ENCODE measurements around the gene RASSF5. TPM values are rescaled to one million over a fixed set of nuclear protein-coding genes. Genes with fewer than 3 reads are reported as not detected.

Gene RASSF5
- total and polyA plus RNA-seq, 4 donors: 4.8 to 10.0 (median 5.5) TPM

DNA sequence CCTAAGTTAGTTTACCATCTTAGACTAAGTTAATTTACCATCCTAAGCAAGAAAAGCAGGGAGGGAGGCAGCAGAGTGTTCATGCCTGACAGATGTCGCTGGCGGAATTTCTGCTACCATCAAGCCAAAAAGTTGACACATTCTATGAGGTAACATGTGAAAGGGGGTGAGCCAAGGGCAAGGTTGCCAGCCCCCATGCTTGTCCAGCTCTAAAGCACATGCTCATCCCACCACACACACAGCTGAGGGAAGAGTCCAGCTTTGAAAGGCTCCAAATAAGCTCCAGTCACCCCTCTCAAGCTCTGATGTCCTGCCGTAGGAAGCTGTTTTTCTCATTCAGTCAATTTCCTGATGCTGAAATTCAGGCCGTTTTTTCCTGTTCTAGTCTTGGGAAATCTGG is 58.7 kb downstream of the RASSF5 start:
- TF ChIP-seq NR2F2 (IDR thresholded peaks at IDR 0.05) (no peak), SP1 (IDR thresholded peaks at IDR 0.05) (no peak)
- TF ChIP-seq, protein P1, sequence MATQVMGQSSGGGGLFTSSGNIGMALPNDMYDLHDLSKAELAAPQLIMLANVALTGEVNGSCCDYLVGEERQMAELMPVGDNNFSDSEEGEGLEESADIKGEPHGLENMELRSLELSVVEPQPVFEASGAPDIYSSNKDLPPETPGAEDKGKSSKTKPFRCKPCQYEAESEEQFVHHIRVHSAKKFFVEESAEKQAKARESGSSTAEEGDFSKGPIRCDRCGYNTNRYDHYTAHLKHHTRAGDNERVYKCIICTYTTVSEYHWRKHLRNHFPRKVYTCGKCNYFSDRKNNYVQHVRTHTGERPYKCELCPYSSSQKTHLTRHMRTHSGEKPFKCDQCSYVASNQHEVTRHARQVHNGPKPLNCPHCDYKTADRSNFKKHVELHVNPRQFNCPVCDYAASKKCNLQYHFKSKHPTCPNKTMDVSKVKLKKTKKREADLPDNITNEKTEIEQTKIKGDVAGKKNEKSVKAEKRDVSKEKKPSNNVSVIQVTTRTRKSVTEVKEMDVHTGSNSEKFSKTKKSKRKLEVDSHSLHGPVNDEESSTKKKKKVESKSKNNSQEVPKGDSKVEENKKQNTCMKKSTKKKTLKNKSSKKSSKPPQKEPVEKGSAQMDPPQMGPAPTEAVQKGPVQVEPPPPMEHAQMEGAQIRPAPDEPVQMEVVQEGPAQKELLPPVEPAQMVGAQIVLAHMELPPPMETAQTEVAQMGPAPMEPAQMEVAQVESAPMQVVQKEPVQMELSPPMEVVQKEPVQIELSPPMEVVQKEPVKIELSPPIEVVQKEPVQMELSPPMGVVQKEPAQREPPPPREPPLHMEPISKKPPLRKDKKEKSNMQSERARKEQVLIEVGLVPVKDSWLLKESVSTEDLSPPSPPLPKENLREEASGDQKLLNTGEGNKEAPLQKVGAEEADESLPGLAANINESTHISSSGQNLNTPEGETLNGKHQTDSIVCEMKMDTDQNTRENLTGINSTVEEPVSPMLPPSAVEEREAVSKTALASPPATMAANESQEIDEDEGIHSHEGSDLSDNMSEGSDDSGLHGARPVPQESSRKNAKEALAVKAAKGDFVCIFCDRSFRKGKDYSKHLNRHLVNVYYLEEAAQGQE (IDR thresholded peaks at IDR 0.05): no peak
- Histone ChIP-seq H3K36me3 (ENCODE audit: control insufficient read depth in 4 of 4, insufficient read depth in 3 of 4, low read depth in 1 of 4, low read length in 3 of 4) (peaks cover 0 to 3% (median 2%) of the 10 kb centered on the region in 4 donors), H3K27me3 (ENCODE audit: control insufficient read depth in 4 of 4, insufficient read depth in 4 of 4, low read length in 3 of 4) (no peaks in the 10 kb centered on the region), H3K9me3 (ENCODE audit: control insufficient read depth in 4 of 4, low read length in 3 of 4) (no peaks in the 10 kb centered on the region), H3K4me3 (ENCODE audit: low read depth in 1 of 3, low read length in 3 of 3) (no peak overlapping the region), H3K9ac (ENCODE audit: low read depth in 1 of 2, low read length in 2 of 2) (no peak overlapping the region), H3K4me1 (ENCODE audit: control insufficient read depth in 4 of 4, insufficient read depth in 4 of 4, low read length in 3 of 4) (peaks cover 4 to 14% (median 5%) of the 10 kb centered on the region in 4 donors), H3K27ac (ENCODE audit: low read depth in 1 of 2, low read length in 2 of 2) (peak overlapping the region in 1 of 2 donors; percentile 2)
- 80% methylated on average over 4 of the region's 4 CpGs for WGBS
- DNase-seq (ENCODE audit: low spot score): no peak

DNA sequence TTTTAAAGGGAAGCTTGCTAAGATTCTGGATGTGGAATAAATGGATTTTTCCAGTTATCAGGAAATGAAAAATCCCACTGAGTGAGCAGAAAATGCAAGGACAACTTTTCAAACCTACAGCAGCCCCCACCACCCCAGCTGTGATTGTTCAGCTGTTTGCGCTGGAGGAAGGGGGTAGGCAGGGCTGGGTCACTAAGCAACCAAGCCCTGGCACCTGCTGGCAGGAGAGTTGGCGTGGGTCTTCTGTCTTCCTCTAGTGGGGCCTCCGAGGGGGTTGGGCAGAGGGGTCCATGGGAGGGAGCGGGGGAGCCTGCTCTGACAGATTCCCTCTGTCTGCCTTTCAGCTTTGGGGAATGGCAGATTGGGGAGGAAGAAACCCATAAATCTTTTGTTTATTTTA is 59.7 kb downstream of the RASSF5 start:
- H3K4me1 ChIP-seq (ENCODE audit: control insufficient read depth in 4 of 4, insufficient read depth in 4 of 4, low read length in 3 of 4): peaks cover 0 to 9% (median 3%) of the 10 kb centered on the region in 4 donors
- TF ChIP-seq FOXA1 (IDR thresholded peaks at IDR 0.05) (no peak), HNF4A (conservative IDR thresholded peaks at IDR 0.05) (no peak)
- no peak for DNase-seq (ENCODE audit: low spot score)

DNA sequence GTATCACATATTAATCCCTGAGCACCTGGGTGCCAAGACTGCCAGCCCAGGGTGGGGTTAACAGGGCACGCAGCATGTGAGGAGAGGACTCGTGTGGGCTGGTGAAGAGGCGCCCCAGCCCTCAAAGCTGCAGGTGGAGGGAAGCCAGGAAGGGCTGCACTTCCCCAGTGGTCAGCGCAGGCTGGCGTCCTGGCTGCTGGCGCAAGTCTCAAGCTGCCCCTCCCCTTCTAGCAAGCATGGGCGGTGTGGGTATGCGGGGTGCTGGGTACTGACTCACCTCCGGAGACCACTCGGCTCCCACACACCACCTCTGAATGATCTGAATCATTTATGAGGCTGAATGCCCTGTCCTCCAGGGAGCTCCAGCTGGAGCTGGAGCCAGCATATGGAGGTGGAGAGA is 60.9 kb downstream of the RASSF5 start:
- DNase-seq (ENCODE audit: low spot score): no peak
- no peaks in the 10 kb centered on the region for H3K27me3 ChIP-seq (ENCODE audit: control insufficient read depth in 4 of 4, insufficient read depth in 4 of 4, low read length in 3 of 4)
- no peaks in the 10 kb centered on the region for H3K9me3 ChIP-seq (ENCODE audit: control insufficient read depth in 4 of 4, low read length in 3 of 4)
- TF ChIP-seq RXRA (IDR thresholded peaks at IDR 0.05) (no peak), YY1 (IDR thresholded peaks at IDR 0.05) (no peak), TAF1 (conservative IDR thresholded peaks at IDR 0.05) (no peak), HNF4G (IDR thresholded peaks at IDR 0.05) (no peak), FOXA1 (IDR thresholded peaks at IDR 0.05) (no peak)
- TF ChIP-seq, protein P2, sequence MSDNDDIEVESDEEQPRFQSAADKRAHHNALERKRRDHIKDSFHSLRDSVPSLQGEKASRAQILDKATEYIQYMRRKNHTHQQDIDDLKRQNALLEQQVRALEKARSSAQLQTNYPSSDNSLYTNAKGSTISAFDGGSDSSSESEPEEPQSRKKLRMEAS (IDR thresholded peaks at IDR 0.05): no peak
- TF ChIP-seq, protein P1 (IDR thresholded peaks at IDR 0.05): no peak
- TF ChIP-seq, protein P3, sequence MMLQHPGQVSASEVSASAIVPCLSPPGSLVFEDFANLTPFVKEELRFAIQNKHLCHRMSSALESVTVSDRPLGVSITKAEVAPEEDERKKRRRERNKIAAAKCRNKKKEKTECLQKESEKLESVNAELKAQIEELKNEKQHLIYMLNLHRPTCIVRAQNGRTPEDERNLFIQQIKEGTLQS (IDR thresholded peaks at IDR 0.05): no peak
- TF ChIP-seq, protein P4, sequence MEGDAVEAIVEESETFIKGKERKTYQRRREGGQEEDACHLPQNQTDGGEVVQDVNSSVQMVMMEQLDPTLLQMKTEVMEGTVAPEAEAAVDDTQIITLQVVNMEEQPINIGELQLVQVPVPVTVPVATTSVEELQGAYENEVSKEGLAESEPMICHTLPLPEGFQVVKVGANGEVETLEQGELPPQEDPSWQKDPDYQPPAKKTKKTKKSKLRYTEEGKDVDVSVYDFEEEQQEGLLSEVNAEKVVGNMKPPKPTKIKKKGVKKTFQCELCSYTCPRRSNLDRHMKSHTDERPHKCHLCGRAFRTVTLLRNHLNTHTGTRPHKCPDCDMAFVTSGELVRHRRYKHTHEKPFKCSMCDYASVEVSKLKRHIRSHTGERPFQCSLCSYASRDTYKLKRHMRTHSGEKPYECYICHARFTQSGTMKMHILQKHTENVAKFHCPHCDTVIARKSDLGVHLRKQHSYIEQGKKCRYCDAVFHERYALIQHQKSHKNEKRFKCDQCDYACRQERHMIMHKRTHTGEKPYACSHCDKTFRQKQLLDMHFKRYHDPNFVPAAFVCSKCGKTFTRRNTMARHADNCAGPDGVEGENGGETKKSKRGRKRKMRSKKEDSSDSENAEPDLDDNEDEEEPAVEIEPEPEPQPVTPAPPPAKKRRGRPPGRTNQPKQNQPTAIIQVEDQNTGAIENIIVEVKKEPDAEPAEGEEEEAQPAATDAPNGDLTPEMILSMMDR (IDR thresholded peaks at IDR 0.05; ENCODE audit: low read depth, low read length, missing input control): no peak
- TF ChIP-seq, protein P5, sequence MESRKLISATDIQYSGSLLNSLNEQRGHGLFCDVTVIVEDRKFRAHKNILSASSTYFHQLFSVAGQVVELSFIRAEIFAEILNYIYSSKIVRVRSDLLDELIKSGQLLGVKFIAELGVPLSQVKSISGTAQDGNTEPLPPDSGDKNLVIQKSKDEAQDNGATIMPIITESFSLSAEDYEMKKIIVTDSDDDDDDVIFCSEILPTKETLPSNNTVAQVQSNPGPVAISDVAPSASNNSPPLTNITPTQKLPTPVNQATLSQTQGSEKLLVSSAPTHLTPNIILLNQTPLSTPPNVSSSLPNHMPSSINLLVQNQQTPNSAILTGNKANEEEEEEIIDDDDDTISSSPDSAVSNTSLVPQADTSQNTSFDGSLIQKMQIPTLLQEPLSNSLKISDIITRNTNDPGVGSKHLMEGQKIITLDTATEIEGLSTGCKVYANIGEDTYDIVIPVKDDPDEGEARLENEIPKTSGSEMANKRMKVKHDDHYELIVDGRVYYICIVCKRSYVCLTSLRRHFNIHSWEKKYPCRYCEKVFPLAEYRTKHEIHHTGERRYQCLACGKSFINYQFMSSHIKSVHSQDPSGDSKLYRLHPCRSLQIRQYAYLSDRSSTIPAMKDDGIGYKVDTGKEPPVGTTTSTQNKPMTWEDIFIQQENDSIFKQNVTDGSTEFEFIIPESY (IDR thresholded peaks at IDR 0.05): no peak
- no peak overlapping the region for H3K9ac ChIP-seq (ENCODE audit: low read depth in 1 of 2, low read length in 2 of 2)
- H3K27ac ChIP-seq (ENCODE audit: low read depth in 1 of 2, low read length in 2 of 2): no peak overlapping the region
- H3K4me3 ChIP-seq (ENCODE audit: low read depth in 1 of 3, low read length in 3 of 3): no peak overlapping the region
- H3K4me1 ChIP-seq (ENCODE audit: control insufficient read depth in 4 of 4, insufficient read depth in 4 of 4, low read length in 3 of 4): peaks cover 0 to 7% (median 3%) of the 10 kb centered on the region in 4 donors
- peaks cover 0 to 3% (median 1%) of the 10 kb centered on the region in 4 donors for H3K36me3 ChIP-seq (ENCODE audit: control insufficient read depth in 4 of 4, insufficient read depth in 3 of 4, low read depth in 1 of 4, low read length in 3 of 4)
- 88% methylated on average over 10 of the region's 10 CpGs for WGBS

More for the DNA sequence above, 59.7 kb downstream of the RASSF5 start:
- Histone ChIP-seq H3K9me3 (ENCODE audit: control insufficient read depth in 4 of 4, low read length in 3 of 4) (no peaks in the 10 kb centered on the region), H3K27ac (ENCODE audit: low read depth in 1 of 2, low read length in 2 of 2) (no peak overlapping the region), H3K9ac (ENCODE audit: low read depth in 1 of 2, low read length in 2 of 2) (no peak overlapping the region), H3K36me3 (ENCODE audit: control insufficient read depth in 4 of 4, insufficient read depth in 3 of 4, low read depth in 1 of 4, low read length in 3 of 4) (peaks cover 0 to 3% (median 2%) of the 10 kb centered on the region in 4 donors), H3K4me3 (ENCODE audit: low read depth in 1 of 3, low read length in 3 of 3) (no peak overlapping the region), H3K27me3 (ENCODE audit: control insufficient read depth in 4 of 4, insufficient read depth in 4 of 4, low read length in 3 of 4) (no peaks in the 10 kb centered on the region)
- 93% methylated on average over 4 of the region's 4 CpGs for WGBS
